Esophagus muscularis mucosa (tissue), 4 donors: ENCODE data around the gene ITPRID1. TPM values are rescaled to one million over a fixed set of nuclear protein-coding genes. Genes with fewer than 3 reads are reported as not detected.
"Not testable (repeated sequence)": the region's sequence is repeated elsewhere in the genome, so short reads cannot be mapped to it uniquely, and the experiment has no call there.

ENCODE experiments used
- DNase-seq: peaks from one replicate; pipeline ENCODE4 v3.0.0-alpha.2; 2017; ENCODE audit errors: extremely low spot score
- H3K27ac ChIP-seq, 4 donors: fragments of 200-600 bp; sonication (generic); replicated peaks in 1 of 4; 1 replicate in 3 of 4; 2 replicates in 1 of 4; pipeline ENCODE4 v1.5.1; 2016 to 2019; ENCODE audit warnings: mild to moderate bottlenecking in 1 of 4
- H3K27me3 ChIP-seq, 4 donors: fragments of 200-600 bp; sonication (generic); one replicate each; pipeline versions ENCODE4 v1.5.1 to v1.6.0; 2016 to 2019
- H3K36me3 ChIP-seq, 4 donors: fragments of 200-600 bp; sonication (generic); one replicate each; pipeline ENCODE4 v1.5.1; 2016 to 2019
- H3K4me1 ChIP-seq, 4 donors: fragments of 200-600 bp; sonication (generic); one replicate each; pipeline ENCODE4 v1.5.1; 2016 to 2019
- H3K4me3 ChIP-seq, 4 donors: fragments of 200-600 bp; sonication (generic); 1 replicate in 2 of 4; 2 replicates in 2 of 4; pipeline ENCODE4 v1.5.1; 2016 to 2019; ENCODE audit warnings: mild to moderate bottlenecking in 4 of 4, moderate library complexity in 1 of 4
- H3K9me3 ChIP-seq, 4 donors: fragments of 200-600 bp; sonication (generic); 1 replicate in 3 of 4; 2 replicates in 1 of 4; pipeline ENCODE4 v1.5.1; 2016 to 2019
- EP300 ChIP-seq: sonication (generic); formaldehyde crosslinking; IDR thresholded peaks from one replicate; pipeline ENCODE4 v1.6.1; 2017; ENCODE audit warnings: antibody characterized with exemption
- POLR2A ChIP-seq: fragments of 450-650 bp; IDR thresholded peaks from one replicate; pipeline ENCODE4 v1.6.1; 2017; ENCODE audit warnings: antibody characterized with exemption, moderate library complexity, mild to moderate bottlenecking, low read depth
- POLR2AphosphoS5 ChIP-seq, 2 donors: sonication (generic); formaldehyde crosslinking; IDR thresholded peaks; one replicate each; pipeline ENCODE4 v1.6.1; 2017; ENCODE audit warnings: antibody characterized with exemption in 2 of 2
- WGBS: methylation state at CpG from one replicate; pipeline ENCODE4 v1.1.5; 2018; 5-methylcytosine and 5-hydroxymethylcytosine counted together
- intact Hi-C: fragments of 100-400 bp; cut with DNase I; formaldehyde crosslinking; loops from one replicate; pipeline ENCODE4 v1.15.1; 2023
- total RNA-seq, 4 donors: library from RNA; depleted of rRNA; stranded (reverse); fragments of >200 nt; gene quantifications; one replicate each; pipeline versions ENCODE4 v1.1.0 to v1.2.1, GENCODE V29; 2016
- TF ChIP-seq, protein P1 (sequence below), 3 experiments: fragments of 200-600 bp in 2 of 3; fragments of 450-650 bp in 1 of 3; sonication (generic) in 2 of 3; IDR thresholded peaks; one replicate each; pipeline ENCODE4 v1.5.1; 2017 to 2019; ENCODE audit warnings: antibody characterized with exemption in 3 of 3, mild to moderate bottlenecking in 2 of 3, moderate library complexity in 1 of 3

ITPRID1 gene
- total RNA-seq = not detected

- Histone ChIP-seq H3K9me3 (peaks cover 0 to 9% (median 2%) of the 10 kb centered on the region in 4 donors), H3K27me3 (no peaks in the 10 kb centered on the region), H3K4me3 (no peak within 1 kb of the TSS), H3K27ac (no peak within 1 kb of the TSS), H3K36me3 (no peaks in the 10 kb centered on the region), H3K4me1 (no peaks in the 10 kb centered on the region)
- no peak for DNase-seq
- TF ChIP-seq POLR2A = no peak
- no peak for TF ChIP-seq EP300
- TF ChIP-seq POLR2AphosphoS5 (IDR thresholded peaks at IDR 0.05) = no peak
- TF ChIP-seq, protein P1, sequence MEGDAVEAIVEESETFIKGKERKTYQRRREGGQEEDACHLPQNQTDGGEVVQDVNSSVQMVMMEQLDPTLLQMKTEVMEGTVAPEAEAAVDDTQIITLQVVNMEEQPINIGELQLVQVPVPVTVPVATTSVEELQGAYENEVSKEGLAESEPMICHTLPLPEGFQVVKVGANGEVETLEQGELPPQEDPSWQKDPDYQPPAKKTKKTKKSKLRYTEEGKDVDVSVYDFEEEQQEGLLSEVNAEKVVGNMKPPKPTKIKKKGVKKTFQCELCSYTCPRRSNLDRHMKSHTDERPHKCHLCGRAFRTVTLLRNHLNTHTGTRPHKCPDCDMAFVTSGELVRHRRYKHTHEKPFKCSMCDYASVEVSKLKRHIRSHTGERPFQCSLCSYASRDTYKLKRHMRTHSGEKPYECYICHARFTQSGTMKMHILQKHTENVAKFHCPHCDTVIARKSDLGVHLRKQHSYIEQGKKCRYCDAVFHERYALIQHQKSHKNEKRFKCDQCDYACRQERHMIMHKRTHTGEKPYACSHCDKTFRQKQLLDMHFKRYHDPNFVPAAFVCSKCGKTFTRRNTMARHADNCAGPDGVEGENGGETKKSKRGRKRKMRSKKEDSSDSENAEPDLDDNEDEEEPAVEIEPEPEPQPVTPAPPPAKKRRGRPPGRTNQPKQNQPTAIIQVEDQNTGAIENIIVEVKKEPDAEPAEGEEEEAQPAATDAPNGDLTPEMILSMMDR (IDR thresholded peaks at IDR 0.05) = no peak
- 70% methylated on average over 4 of the region's 4 CpGs for WGBS
- intact Hi-C loops = no loop called here
These were observed at the start of gene ITPRID1 for GRCh38 chr7:31513790-31514189. Gene ITPRID1 (plus strand): TSS chr7:31514090. CDS start chr7:31553025, 38,935 bp downstream.

DNA sequence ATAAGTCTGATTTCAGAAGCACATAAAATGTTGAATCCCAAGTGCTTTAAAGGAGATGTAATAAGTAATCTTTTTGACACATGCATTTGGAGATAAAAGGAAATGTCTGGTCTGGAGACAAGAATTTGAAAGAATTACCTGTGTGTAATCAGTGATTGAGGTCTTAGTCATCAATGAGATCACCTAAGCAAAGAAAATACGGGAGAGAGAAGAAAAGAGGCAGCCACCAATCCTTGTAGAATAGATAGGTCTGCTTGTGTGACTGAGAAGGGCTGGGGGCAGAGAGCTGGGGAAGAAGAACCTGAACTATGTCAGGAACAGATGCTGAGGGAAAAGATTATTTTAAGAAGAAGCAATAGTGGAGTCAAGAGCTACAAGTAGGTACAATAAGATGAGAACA, 49.3 kb upstream of the ITPRID1 start:
- H3K27ac ChIP-seq = no peak overlapping the region
- no peak for DNase-seq
- no peaks in the 10 kb centered on the region for H3K36me3 ChIP-seq
- intact Hi-C loops = no loop called here
- H3K27me3 ChIP-seq = no peaks in the 10 kb centered on the region
- no peak overlapping the region for H3K4me3 ChIP-seq
- TF ChIP-seq, protein P1 (IDR thresholded peaks at IDR 0.05) = no peak
- TF ChIP-seq POLR2AphosphoS5 (IDR thresholded peaks at IDR 0.05) (no peak), EP300 (no peak), POLR2A (no peak)
- H3K9me3 ChIP-seq = no peaks in the 10 kb centered on the region
- no peaks in the 10 kb centered on the region for H3K4me1 ChIP-seq
- 78% methylated on average over 1 of the region's 1 CpG for WGBS

DNA sequence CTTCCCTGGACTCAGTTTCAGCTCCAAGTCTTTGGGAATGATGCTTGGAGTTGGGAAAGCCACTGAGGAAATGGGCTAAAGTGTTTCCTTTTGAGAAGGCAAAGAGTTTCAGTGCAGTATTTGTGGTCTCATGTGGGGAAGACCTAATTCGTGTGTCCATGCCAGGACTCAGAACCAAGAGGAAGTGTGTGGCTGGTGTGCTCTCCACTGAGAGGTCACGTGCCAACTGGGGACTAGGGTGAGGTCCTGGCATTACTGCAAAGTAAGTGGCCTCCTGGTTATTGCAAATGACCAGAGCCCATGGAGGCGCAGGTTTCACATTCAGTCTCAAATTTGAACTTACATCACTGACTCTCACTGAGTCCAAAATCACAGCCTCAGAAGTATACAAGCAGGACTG, 48.6 kb upstream of the ITPRID1 start:
- WGBS = 73% methylated on average over 3 of the region's 3 CpGs
- TF ChIP-seq EP300 (no peak), POLR2AphosphoS5 (IDR thresholded peaks at IDR 0.05) (no peak), POLR2A (no peak)
- TF ChIP-seq, protein P1 (IDR thresholded peaks at IDR 0.05) = no peak
- intact Hi-C loops = no loop called here
- DNase-seq = no peak
- no peaks in the 10 kb centered on the region for H3K4me1 ChIP-seq
- H3K27ac ChIP-seq = no peak overlapping the region
- H3K9me3 ChIP-seq = no peaks in the 10 kb centered on the region
- H3K4me3 ChIP-seq = no peak overlapping the region
- H3K36me3 ChIP-seq = no peaks in the 10 kb centered on the region
- no peaks in the 10 kb centered on the region for H3K27me3 ChIP-seq

- 29% methylated on average over 1 of the region's 1 CpG for WGBS
These were observed 47.9 kb upstream of the ITPRID1 start for GRCh38 chr7:31466036-31466435.

GRCh38 chr7:31470883-31471282, 43.0 kb upstream of the ITPRID1 start:
- DNase-seq, H3K27me3 ChIP-seq, H3K36me3 ChIP-seq, H3K27ac ChIP-seq, intact Hi-C loops, H3K4me3 ChIP-seq, H3K4me1 ChIP-seq, H3K9me3 ChIP-seq: not testable (repeated sequence)
- 69% methylated on average over 8 of the region's 8 CpGs for WGBS

More at GRCh38 chr7:31466036-31466435, 47.9 kb upstream of the ITPRID1 start:
- H3K36me3 ChIP-seq = no peaks in the 10 kb centered on the region
- no peak for TF ChIP-seq POLR2A
- TF ChIP-seq, protein P1 (IDR thresholded peaks at IDR 0.05) = no peak
- no peak for TF ChIP-seq EP300
- no peak for TF ChIP-seq POLR2AphosphoS5 (IDR thresholded peaks at IDR 0.05)
- no peaks in the 10 kb centered on the region for H3K4me1 ChIP-seq
- H3K27ac ChIP-seq = no peak overlapping the region
- no peak for DNase-seq
- H3K9me3 ChIP-seq = no peaks in the 10 kb centered on the region
- H3K4me3 ChIP-seq = no peak overlapping the region
- H3K27me3 ChIP-seq = no peaks in the 10 kb centered on the region
- intact Hi-C loops = no loop called here
